GM19372 (cell line): ENCODE data around the gene ZNF530.
A peak's percentile ranks its signal among the peaks of the same experiment; 100 is the strongest.

Experiments
- ATAC-seq: cut with Tn5 transposase; IDR thresholded peaks from one replicate; pipeline ENCODE4 v1.9.1; 2021; ENCODE audit warnings: mild to moderate bottlenecking, low read depth, moderate library complexity; ENCODE audit not compliant: unreplicated experiment

Gene ZNF530

DNA sequence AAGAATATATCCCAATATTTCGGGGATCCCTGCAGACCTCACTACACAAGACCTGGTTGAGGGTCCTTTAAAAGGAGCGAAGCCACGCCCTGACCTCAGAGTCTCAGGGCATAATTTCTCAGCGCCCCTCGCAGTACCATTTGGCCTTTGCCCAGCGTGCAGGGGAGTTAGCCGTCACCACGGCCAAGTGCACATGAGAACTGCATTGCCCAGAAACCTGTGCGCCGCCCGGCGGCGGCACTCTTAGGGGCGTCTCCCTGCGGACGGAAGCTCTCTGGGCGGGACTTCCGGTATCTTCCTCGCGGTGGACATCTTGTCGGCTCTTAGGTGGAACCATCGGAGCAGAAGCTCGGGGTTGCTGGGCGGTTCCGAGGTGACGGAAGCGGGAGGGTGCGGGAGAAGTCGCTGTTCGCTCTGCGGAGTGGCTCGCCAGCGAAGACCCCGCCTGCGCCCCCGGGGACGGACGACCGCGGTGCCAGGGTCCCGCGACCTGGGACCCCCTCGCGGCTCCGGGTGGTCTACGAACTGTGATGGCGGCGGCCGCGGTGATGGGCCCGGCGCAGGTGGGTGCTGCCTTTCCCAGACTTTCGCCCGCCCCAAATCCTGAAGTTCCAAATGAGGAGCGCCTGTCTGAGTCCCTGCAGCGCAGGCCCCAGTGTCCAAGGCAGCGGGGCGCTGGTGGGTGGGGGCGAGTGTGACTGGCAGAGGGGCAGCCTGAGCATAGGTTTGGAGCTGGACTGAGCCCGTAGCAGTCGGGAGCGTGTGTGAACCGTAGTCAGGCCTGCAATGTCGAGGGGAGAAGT, 14.5 kb downstream of the ZNF530 start, which contains the start of gene ZNF134:
TSS of gene ZNF134 (plus strand) at position 302 of the 803 bp plus-strand sequence. CDS start 5,227 bp downstream, outside the sequence.
- ATAC-seq, result peak; percentile 97

DNA sequence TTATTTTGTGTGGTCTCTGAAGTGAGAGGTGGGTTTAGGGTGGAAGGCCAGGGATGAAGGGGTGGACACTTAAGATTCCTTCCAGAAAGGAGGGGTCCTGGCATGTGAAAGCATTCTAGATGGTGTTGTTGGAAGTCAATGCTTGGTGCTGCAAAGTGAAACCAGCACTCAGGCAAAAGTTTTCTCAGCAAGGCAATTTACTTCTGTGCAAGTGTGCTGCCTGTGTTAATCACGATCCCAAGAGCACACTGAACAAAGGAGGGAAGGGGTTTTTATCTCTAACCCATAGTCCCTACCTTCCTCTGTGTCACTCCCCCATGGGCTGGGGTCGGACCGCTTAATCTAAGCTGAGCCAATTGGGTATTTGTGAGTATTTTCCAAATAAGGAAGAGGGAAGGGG, 15.7 kb downstream of the ZNF530 start:
- no peak for ATAC-seq

DNA sequence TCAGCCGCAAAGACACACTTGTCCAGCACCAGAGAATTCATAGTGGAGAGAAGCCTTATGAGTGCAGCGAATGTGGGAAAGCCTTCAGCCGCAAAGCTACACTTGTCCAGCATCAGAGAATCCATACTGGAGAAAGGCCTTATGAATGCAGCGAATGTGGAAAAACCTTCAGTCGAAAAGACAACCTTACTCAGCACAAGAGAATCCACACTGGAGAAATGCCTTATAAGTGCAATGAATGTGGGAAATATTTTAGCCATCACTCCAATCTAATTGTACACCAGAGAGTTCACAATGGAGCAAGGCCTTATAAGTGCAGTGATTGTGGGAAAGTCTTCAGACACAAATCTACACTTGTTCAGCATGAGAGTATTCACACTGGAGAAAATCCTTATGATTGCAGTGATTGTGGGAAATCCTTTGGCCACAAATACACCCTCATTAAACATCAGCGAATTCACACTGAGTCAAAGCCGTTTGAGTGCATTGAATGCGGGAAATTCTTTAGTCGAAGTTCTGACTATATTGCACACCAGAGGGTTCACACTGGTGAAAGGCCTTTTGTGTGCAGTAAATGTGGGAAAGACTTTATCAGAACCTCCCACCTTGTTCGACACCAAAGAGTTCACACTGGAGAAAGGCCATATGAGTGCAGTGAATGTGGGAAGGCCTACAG, 21.1 kb downstream of the ZNF530 start:
- ATAC-seq, result no peak

DNA sequence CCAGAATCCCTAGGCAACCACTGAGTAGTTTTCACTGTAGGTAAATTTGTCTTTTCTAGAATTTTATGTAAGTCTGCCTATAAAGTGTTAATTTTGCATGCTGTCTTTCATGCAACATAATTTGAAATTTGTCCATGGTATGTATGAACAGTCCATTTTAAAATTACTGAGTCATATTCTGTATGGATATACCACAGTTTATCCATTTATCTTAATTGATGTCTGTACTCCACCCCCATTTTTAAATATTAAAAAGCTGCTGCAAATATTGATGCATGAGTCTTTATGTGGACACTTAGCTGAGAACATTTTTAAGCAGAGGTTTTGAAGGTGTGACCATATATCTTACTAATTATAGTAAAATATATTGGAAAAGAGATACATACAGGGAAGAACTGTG, 23.4 kb downstream of the ZNF530 start:
- ATAC-seq, result no peak

DNA sequence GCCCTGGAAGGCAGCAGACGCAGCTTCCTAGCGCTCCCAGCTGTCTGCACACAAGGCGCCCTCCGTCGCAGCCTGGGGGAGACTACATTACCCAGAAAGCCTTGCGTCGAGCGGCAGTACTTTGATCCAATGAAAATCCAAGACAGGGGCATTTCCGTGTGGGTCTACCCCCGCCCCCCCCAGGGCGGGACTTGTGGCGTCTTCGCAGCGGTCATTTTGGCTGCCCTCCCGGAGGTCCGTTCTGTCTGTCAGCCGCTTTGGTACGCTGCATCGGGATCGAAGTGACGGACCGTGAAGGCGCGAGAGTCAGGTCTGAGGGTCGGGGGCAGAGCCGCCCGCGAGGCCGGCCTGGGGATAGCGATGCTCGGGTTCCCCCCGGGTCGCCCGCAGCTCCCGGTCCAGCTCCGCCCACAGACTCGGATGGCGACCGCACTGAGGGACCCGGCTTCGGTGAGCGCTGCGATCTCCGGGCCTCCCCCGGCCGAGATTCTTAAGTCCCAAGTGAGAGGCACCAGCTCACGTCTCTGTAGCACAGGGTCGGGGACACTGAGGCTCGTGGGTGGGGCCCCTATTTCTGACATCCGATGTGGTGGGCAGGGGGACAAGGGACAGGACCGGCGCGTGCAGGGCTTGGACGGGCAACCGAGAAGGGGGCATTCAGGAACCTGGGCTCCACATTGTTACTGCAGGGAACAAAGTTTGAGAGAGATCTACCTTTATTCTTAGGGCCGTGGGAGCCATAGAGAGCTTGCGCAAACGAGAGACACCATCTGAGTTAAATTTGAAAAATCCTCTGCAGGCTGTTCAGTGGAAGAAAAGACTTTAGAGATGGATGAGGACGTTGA, 33.5 kb downstream of the ZNF530 start, which contains the start of gene ZNF211:
TSS of gene ZNF211 (plus strand) at position 182 of the 845 bp plus-strand sequence. CDS start at position 361, 179 bp downstream.
- ATAC-seq, result peak; percentile 84

DNA sequence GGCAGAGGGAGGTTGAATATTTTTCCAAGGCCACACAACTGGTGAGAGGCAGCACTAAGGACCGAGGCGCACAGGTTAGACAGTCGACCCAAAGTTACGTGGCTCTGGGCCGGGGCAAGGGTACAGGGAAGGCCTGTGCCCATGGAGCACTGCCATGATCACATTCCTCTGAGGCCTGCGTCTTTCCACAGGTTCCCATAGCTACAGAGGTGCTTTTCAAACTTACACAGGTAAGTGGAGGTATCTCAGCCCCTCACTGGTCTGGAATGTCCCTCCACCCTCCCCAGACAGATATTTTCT, 34.1 kb downstream of the ZNF530 start:
- no peak for ATAC-seq

DNA sequence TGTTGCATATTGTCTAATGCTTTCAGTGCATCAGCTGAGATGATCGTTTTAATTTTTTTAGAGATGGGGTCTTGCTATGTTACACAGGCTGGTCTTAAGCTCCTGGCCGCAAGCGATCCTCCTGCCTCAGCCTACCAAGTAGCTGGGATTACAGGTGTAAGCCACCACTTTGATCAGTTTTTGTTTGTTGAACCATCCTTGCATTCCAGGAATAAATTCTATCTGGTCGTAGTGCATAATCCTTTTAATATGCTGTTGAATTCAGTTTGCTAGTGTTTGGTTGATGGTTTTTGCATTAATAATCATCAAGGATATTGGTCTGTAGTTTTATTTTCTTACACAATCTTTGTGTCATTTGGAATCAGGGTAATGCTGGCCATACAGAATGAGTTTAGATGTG, 37.7 kb downstream of the ZNF530 start:
- no peak for ATAC-seq

DNA sequence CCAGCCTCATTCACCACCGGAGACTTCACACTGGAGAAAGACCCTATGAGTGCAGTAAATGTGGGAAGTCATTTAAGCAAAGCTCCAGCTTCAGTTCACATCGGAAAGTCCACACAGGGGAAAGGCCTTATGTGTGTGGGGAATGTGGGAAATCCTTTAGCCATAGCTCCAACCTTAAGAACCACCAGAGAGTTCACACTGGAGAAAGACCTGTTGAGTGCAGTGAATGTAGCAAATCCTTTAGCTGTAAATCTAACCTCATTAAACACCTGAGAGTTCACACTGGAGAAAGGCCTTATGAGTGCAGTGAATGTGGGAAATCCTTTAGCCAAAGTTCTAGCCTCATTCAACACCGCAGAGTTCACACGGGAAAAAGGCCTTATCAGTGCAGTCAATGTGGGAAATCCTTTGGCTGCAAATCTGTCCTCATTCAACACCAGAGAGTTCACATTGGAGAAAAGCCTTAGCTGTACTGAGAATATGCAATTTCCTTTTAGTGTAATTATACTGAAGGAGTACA, 42.1 kb downstream of the ZNF530 start:
- ATAC-seq, result no peak

DNA sequence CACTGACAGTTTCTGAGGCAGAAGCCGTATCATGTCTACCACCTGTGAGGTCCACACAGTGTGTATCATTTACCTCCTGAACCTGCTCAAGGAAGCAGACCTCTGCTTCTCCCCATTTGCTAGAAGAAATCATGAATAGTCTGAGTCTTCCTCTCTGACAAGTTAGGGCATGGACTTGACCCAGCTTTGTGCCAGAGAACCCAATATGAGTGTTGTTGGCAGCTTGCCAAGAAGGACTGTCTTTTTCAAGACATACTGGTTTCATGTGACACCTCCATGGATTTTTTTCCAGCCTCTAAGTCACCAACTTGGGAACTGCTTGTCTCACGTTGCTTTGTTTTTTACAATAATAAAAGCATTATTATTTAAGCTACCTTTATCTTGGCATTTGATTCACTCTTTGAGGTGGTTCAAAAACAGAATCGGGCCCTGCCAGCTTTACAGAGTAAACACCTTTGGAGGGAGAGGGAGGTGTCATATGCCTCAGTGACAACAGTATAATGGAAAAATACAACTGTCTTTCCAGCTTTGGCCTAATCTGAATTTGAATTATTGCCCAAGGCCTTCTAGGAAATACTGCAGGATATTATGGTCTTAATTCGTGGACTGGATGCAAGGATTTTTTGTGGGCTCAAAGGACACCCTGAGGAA, 42.8 kb downstream of the ZNF530 start:
- ATAC-seq, result no peak

DNA sequence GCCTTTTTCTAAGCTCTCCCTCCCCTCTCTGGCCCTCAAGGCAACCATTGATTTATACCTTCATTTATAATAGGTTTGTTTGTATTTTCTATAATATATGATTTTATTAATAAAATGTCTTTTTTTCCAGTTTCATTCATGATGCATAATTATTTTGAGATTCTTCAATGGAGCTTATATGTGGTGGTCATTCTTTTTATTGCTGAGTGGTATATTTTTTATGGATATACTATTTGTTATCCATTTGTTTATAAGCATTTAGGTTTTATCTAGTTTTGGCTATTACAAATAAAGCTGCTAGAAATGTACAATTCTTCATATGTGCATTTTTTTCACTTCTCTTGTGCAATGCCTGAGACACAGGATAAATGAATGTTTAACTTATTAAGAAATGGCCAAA, 44.0 kb downstream of the ZNF530 start:
- ATAC-seq, result no peak

DNA sequence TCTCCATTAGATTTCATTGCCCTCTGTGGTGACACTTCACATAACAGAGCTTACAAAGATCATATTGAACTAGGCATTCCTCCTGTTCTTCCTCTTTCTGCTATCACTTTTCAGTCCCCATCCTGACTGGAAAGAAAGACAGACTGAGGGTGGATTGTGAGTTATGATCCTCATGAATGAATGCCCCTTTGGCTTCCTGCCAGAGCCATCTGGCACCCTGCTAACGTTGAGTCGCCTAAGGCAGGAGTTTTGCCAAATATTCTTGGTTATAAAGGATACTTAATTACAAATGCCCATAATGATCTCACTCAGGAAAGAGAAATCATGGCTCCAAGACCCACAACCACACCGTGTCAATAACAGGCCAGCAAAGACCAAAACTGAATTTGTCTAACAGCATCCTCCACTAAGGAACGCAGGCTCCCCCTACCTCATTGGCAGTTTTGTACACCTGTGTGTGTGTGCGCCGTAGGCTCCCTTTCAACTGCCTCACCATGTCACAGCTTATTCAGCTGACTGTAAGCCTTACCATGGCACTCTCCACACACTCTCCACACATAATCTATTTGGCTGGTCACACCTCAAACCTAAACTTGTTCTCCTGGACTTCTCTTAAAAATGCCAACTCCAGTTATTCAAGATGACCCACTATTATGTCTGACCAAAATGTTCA, 48.8 kb downstream of the ZNF530 start:
- ATAC-seq, result no peak

DNA sequence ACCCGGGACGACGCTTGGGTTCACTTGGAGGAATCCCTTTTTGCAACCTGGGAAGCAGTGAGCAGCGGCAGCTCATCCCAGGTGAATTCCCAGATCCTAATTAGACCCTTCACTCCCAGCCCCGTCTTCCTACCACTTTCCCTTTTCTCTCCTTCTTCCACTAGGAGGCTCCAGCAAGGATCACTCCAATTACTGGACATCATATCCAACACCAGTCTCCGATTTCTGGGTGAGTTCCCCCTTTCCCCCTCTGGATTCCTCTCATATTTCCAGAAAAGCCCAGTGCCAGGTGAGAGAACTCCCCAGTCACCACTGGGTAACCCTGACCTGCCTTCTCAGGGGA, 51.9 kb downstream of the ZNF530 start:
- no peak for ATAC-seq

DNA sequence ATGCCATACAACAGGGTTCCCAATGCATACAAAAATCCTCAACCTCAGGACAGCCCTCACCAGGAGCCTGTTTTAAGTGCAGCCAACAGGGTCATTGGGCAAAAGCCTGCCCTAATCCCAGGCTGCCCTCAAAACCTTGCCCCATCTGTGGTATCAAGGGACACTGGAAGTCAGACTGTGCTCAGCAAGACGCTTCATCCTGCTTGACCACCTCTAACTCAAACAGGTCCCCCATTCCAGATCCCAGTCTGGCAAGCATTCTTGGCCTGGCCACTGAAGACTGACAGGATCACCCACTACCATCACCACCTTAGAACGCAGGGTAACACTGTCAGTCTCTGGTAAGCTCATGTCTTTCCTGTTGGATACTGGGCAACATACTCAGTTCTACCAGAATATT, 54.0 kb downstream of the ZNF530 start:
- no peak for ATAC-seq

DNA sequence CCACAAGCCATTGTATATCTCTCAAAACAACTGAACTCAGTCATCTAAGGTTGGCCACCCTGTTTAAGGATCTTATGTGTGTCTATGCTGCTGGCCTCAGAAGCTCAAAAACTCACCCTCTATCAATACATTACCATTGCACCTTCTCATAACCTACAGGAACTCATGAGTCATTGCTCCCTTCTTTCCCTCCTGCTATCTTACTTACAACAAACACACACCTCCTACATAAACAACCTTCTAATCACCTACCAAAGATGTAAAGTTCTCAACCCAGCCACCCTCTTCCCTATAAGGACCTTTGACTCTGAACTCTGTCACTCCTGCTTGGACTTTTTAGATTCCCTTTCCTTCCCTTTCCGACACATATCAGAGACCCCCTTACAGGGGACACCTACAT, 55.8 kb downstream of the ZNF530 start:
- ATAC-seq, result no peak

DNA sequence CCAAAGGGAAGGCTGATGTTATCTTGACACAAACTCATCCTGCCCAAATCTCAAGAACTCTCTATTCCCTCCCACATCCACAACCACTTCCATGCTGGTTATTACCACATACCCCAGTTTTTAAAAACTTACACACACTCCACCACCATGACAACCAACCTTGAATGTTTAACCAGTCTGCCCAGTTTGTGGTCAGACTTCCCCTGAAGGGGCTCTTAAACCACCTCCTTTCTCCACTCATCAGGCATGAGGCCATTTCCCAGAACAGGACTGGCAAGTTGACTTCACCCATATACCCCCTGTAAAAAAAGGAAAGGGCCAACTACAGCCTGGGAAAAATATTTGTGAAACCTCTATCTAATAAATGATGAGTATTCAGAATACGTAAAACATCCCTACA, 56.7 kb downstream of the ZNF530 start:
- ATAC-seq, result no peak
